Keratinocyte (primary cell): ENCODE measurements around the gene ADAMTS2.

ENCODE experiments used
- CTCF ChIP-seq, 3 experiments: IDR thresholded peaks in 1 of 3; conservative IDR thresholded peaks in 1 of 3; optimal IDR thresholded peaks in 1 of 3; 2 replicates in 2 of 3; 3 replicates in 1 of 3; pipeline versions ENCODE3 to v1.5.1; 2011; ENCODE audit warnings: low read length in 3 of 3, mild to moderate bottlenecking in 3 of 3, moderate library complexity in 2 of 3, control low read depth in 1 of 3, inconsistent platforms in 1 of 3; ENCODE audit not compliant: insufficient read depth in 2 of 3; ENCODE audit errors: extremely low read depth in 1 of 3
- EZH2 ChIP-seq: IDR thresholded peaks from one replicate; pipeline ENCODE4 v1.6.1; 2012; ENCODE audit warnings: inconsistent platforms, mild to moderate bottlenecking, low read length, moderate library complexity

GRCh38 chr5:179298181-179298993 is 46.9 kb downstream of the ADAMTS2 start:
- TF ChIP-seq CTCF (optimal IDR thresholded peaks at IDR 0.05 in 1 of 3, IDR thresholded peaks at IDR 0.05 in 1 of 3, conservative IDR thresholded peaks at IDR 0.05 in 1 of 3; ENCODE audit: extremely low read depth in 1 of 3, insufficient read depth in 2 of 3, low read length in 3 of 3) = no peak
- no peak for TF ChIP-seq EZH2
